Measurements from ENCODE around the gene DOCK1.

DOCK1 gene

DNA sequence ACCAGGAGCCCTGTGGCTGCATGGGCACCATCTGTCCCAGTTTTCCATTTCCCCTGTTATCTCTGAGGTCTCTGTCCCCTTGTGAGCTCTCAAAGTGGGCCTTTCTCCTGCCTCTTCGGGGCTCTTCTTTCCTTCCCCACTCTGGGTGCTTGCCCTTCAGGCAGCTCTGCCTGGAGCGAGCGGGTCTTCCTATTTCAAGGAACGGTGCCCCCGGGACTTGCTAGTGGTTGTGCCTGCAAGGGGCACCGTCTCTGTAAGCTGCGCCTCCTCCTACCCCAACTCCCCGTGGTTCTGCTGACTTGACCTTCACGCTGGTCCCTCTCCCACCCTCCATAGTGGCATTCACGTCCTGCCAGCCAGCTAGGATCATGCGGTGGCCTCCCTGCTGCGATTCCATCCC lies 110.1 kb downstream of the DOCK1 start:
- H3K9me3 ChIP-seq (replicated peaks; ENCODE audit: low read length), result no peaks in the 10 kb centered on the region
- H3K4me2 ChIP-seq (ENCODE audit: low read length), result no peak overlapping the region
- no peaks in the 10 kb centered on the region for H3K27me3 ChIP-seq (ENCODE audit: control insufficient read depth, insufficient read depth, low read length)
- no peak overlapping the region for H3K4me3 ChIP-seq (ENCODE audit: low read length)
- H3K4me1 ChIP-seq (ENCODE audit: control insufficient read depth, insufficient read depth, low read length), result peaks cover 14% of the 10 kb centered on the region
- H3K9ac ChIP-seq (ENCODE audit: low read depth, low read length), result no peak overlapping the region
- peaks cover 38% of the 10 kb centered on the region for H3K36me3 ChIP-seq (ENCODE audit: insufficient read depth, low read length)

DNA sequence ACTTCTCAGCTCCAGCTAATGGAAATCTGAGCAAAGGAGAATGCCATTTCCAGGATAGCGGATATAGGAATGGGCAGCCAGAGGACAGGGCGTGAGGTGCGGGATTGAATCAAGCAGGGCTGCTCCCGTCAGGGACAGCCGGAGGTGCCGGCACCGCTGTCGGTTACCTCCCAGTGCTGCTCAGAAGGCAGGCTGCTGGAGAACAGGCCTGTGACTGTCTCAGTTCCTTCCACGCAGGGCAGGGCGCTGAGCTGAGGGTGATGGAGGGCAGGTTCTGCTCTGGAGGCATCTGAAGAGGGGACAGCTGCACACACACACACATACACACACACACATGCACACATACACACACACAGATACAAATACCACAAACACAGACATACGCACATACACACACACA lies 111.1 kb downstream of the DOCK1 start:
- Histone ChIP-seq H3K27me3 (ENCODE audit: control insufficient read depth, insufficient read depth, low read length) (no peaks in the 10 kb centered on the region), H3K36me3 (ENCODE audit: insufficient read depth, low read length) (peaks cover 35% of the 10 kb centered on the region)

DNA sequence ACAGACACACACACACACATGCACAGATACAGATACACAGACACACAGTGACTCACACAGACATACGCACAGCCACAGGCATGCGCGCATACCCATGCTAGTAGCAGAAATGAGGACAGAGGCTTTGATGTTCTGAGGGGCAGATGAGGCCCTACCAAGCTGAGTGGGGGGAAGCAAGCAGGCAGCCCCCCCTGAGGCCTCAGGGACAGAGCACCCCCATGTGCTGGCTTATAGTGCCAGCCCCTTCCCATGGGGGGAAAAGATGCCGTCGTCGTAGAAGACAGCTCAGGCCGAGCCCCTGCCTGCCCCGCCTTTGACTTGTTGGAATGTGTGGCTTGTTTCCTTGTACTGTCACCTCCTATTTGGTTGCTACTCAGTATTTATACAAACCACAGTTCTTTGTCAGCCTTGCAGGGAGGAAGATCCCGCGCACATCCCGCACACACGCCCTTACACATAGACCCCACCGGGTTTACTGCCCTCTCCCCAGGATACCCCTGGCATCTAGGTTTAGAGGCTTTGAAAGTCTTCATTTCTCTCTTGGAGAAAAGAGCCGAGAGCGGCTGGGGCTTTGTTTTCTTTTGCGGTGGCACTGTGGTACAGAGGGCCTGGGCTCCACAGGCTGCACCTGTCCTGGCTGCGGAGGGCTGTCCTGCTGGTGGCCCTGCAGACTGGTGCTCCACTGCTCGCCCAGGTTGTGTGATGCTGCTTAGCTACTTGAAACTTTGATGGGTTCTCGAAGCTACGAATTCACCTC lies 112.5 kb downstream of the DOCK1 start:
- H3K9me3 ChIP-seq (replicated peaks; ENCODE audit: low read length), result no peaks in the 10 kb centered on the region
- H3K36me3 ChIP-seq (ENCODE audit: insufficient read depth, low read length), result peaks cover 24% of the 10 kb centered on the region
- H3K9ac ChIP-seq (ENCODE audit: low read depth, low read length), result no peak overlapping the region
- H3K4me3 ChIP-seq (ENCODE audit: low read length), result no peak overlapping the region
- H3K27me3 ChIP-seq (ENCODE audit: control insufficient read depth, insufficient read depth, low read length), result no peaks in the 10 kb centered on the region
- peaks cover 8% of the 10 kb centered on the region for H3K4me1 ChIP-seq (ENCODE audit: control insufficient read depth, insufficient read depth, low read length)
- no peak overlapping the region for H3K4me2 ChIP-seq (ENCODE audit: low read length)

More for the DNA sequence above, 111.1 kb downstream of the DOCK1 start:
- H3K4me1 ChIP-seq (ENCODE audit: control insufficient read depth, insufficient read depth, low read length), result peaks cover 14% of the 10 kb centered on the region
- H3K9me3 ChIP-seq (replicated peaks; ENCODE audit: low read length), result no peaks in the 10 kb centered on the region
- H3K4me3 ChIP-seq (ENCODE audit: low read length), result no peak overlapping the region
- H3K4me2 ChIP-seq (ENCODE audit: low read length), result no peak overlapping the region
- H3K9ac ChIP-seq (ENCODE audit: low read depth, low read length), result no peak overlapping the region

DNA sequence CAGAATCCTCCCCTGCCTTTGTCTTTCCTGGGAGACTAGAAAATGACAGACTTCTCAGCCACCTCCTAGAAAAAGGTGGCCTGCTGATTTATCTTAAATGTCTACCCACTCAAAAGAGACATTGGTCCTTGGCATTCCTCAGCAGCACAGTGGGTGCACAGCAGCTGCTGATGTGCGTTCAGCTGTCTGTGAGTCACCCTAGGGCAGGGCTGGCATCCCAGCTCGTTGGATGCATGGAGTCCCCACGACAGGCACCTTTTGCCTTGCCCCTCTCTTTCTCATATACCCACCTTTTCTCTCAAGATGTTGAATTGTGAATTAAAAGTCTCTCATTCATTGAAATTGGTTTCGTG lies 113.0 kb downstream of the DOCK1 start:
- Histone ChIP-seq H3K9me3 (replicated peaks; ENCODE audit: low read length) (no peaks in the 10 kb centered on the region), H3K9ac (ENCODE audit: low read depth, low read length) (no peak overlapping the region), H3K4me3 (ENCODE audit: low read length) (no peak overlapping the region), H3K36me3 (ENCODE audit: insufficient read depth, low read length) (peaks cover 24% of the 10 kb centered on the region), H3K4me2 (ENCODE audit: low read length) (no peak overlapping the region), H3K4me1 (ENCODE audit: control insufficient read depth, insufficient read depth, low read length) (peaks cover 7% of the 10 kb centered on the region), H3K27me3 (ENCODE audit: control insufficient read depth, insufficient read depth, low read length) (no peaks in the 10 kb centered on the region)

DNA sequence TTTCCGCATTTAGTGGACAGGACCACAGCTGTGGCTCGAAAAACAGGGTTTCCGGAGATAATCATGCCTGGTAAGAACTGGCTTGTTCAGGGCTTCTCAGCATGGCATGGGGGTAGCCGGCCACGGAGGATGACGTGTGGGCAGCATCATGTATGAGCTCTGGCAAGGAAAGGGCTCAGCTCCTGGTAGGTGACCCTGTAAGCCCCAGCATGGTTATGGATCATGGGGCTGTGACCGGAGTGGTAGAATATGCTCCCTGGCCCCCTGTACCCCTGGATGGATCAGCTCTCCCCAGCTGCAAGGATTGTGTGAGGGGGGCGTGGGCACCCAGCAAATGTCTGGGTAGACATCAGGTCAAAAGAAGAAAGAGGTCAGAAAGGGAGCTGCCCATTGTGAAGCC lies 113.5 kb downstream of the DOCK1 start:
- Histone ChIP-seq H3K4me3 (ENCODE audit: low read length) (no peak overlapping the region), H3K36me3 (ENCODE audit: insufficient read depth, low read length) (peaks cover 27% of the 10 kb centered on the region), H3K9ac (ENCODE audit: low read depth, low read length) (no peak overlapping the region), H3K4me1 (ENCODE audit: control insufficient read depth, insufficient read depth, low read length) (peaks cover 7% of the 10 kb centered on the region), H3K27me3 (ENCODE audit: control insufficient read depth, insufficient read depth, low read length) (no peaks in the 10 kb centered on the region), H3K9me3 (replicated peaks; ENCODE audit: low read length) (no peaks in the 10 kb centered on the region), H3K4me2 (ENCODE audit: low read length) (no peak overlapping the region)

DNA sequence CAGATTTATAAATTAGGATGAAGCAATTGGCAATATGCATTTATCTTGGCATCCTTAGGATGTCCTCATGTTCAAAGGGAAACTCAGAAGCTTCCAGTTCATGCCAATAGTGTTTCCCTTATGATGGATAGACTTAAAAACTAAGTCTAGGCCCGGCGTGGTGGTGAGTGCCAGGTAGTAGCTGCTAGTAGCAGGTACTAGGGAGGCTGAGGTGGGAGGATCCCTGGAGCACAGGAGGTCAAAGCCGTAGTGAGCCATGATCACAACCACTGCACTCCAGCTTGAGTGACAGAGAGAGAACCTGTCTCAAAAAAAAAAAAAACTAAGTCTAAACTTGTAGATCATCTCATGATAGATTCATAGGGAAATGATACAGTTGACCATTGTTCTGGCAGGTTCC lies 115.0 kb downstream of the DOCK1 start:
- H3K9me3 ChIP-seq (replicated peaks; ENCODE audit: low read length), result no peaks in the 10 kb centered on the region
- no peak overlapping the region for H3K9ac ChIP-seq (ENCODE audit: low read depth, low read length)
- H3K4me2 ChIP-seq (ENCODE audit: low read length), result no peak overlapping the region
- H3K36me3 ChIP-seq (ENCODE audit: insufficient read depth, low read length), result peaks cover 36% of the 10 kb centered on the region
- no peaks in the 10 kb centered on the region for H3K27me3 ChIP-seq (ENCODE audit: control insufficient read depth, insufficient read depth, low read length)
- H3K4me3 ChIP-seq (ENCODE audit: low read length), result no peak overlapping the region
- H3K4me1 ChIP-seq (ENCODE audit: control insufficient read depth, insufficient read depth, low read length), result peaks cover 7% of the 10 kb centered on the region

DNA sequence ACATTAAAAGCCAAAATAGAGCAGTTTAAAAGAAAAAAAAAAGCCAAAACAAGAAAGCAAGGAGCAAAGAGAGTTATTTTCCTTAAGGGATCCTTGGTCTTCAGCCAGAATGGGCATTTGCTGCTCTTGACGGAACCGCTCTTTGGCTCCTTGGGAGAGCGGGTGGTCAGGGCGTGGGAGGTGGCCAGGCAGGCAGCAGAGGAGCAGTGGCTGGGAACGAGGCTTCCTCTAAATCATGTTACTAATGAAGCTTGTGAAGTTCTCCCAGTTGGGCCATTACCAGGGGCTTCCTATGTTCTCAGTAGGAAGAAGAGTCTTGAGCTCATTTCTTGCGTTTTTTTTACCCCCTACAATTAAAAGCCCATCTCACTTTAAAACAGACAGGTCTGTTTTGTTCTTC lies 116.6 kb downstream of the DOCK1 start:
- H3K4me2 ChIP-seq (ENCODE audit: low read length), result no peak overlapping the region
- no peak overlapping the region for H3K9ac ChIP-seq (ENCODE audit: low read depth, low read length)
- peaks cover 7% of the 10 kb centered on the region for H3K4me1 ChIP-seq (ENCODE audit: control insufficient read depth, insufficient read depth, low read length)
- H3K27me3 ChIP-seq (ENCODE audit: control insufficient read depth, insufficient read depth, low read length), result no peaks in the 10 kb centered on the region
- no peak overlapping the region for H3K4me3 ChIP-seq (ENCODE audit: low read length)
- peaks cover 43% of the 10 kb centered on the region for H3K36me3 ChIP-seq (ENCODE audit: insufficient read depth, low read length)
- no peaks in the 10 kb centered on the region for H3K9me3 ChIP-seq (replicated peaks; ENCODE audit: low read length)

DNA sequence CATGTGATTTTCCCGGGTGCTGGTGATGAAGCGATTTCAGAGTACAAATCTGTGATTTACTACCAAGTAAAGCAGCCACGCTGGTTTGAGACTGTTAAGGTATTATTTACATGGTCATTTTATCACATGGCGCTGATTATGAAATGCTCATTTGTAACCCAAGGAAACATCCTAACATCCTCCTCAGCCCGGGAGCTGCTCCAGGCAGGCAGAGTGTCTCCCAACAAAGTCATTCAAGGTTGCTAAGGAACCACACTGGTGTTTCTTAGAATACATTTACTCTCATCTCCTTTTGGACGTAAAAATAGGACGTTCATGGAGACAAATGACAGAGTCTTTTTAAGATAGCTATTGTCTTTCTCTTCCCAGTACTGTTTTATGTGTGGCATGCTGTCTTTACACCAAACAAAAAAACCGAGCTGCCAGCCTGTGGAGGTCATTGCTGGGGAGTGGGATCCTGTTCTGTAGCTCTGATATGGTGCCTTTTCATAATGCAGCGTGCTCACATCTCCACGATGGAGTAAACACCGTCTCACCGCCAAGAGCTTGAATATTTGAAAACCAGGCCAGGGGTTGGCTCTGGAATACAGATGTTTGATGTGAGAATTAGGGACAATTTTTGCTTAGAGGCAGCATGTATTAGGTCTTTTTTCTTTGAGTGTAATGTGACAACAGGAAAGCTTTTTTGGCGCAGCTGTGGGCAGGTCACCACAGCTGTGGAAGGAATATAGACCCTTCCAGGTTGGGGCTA lies 119.6 kb downstream of the DOCK1 start:
- Histone ChIP-seq H3K9ac (ENCODE audit: low read depth, low read length) (no peak overlapping the region), H3K27me3 (ENCODE audit: control insufficient read depth, insufficient read depth, low read length) (no peaks in the 10 kb centered on the region), H3K4me2 (ENCODE audit: low read length) (no peak overlapping the region), H3K36me3 (ENCODE audit: insufficient read depth, low read length) (peaks cover 49% of the 10 kb centered on the region), H3K9me3 (replicated peaks; ENCODE audit: low read length) (no peaks in the 10 kb centered on the region), H3K4me1 (ENCODE audit: control insufficient read depth, insufficient read depth, low read length) (no peaks in the 10 kb centered on the region), H3K4me3 (ENCODE audit: low read length) (no peak overlapping the region)

DNA sequence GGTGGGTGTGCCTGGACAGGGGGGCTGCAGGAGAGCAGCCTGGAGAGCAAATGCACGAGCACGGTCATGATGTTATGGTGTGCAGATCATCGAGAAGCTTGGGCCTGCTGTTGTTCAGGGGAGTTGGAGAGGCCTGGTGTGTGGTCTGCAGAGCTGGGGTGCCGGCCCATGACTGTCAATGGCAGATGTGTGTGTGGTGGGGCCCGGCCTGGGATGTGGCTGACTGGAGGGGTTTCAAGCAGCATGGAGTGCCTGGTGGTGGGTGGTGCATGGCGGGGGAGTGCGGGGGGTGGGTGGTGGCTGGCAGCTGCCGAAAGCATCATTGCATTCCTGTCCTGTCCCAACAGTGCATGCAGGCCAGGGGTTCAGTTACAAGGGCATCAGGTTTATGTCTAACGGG lies 122.6 kb downstream of the DOCK1 start:
- no peak overlapping the region for H3K4me2 ChIP-seq (ENCODE audit: low read length)
- H3K9ac ChIP-seq (ENCODE audit: low read depth, low read length), result no peak overlapping the region
- H3K36me3 ChIP-seq (ENCODE audit: insufficient read depth, low read length), result peaks cover 67% of the 10 kb centered on the region
- H3K4me3 ChIP-seq (ENCODE audit: low read length), result no peak overlapping the region
- H3K27me3 ChIP-seq (ENCODE audit: control insufficient read depth, insufficient read depth, low read length), result no peaks in the 10 kb centered on the region
- H3K4me1 ChIP-seq (ENCODE audit: control insufficient read depth, insufficient read depth, low read length), result no peaks in the 10 kb centered on the region
- no peaks in the 10 kb centered on the region for H3K9me3 ChIP-seq (replicated peaks; ENCODE audit: low read length)

DNA sequence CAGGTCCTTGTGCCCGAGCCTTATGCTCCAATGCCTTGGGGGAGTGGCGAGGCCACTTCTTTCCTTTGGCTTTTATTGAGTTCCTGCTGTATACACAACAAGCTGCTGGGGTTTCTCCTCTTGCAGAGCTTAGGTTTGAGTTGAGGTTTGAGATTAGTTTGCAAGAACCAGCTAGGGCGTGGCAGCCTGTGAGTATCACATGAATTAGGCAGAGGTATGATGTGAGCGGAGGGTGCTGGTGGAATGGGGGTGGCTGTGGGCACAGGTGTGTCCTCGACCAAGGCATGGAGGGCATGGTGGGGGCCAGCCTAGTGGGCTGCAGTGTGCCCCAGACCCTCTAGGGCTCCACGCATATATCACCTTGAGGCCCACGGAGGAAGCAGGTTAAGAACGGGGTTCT lies 123.3 kb downstream of the DOCK1 start:
- no peak overlapping the region for H3K4me2 ChIP-seq (ENCODE audit: low read length)
- no peak overlapping the region for H3K9ac ChIP-seq (ENCODE audit: low read depth, low read length)
- no peaks in the 10 kb centered on the region for H3K4me1 ChIP-seq (ENCODE audit: control insufficient read depth, insufficient read depth, low read length)
- H3K36me3 ChIP-seq (ENCODE audit: insufficient read depth, low read length), result peaks cover 66% of the 10 kb centered on the region
- H3K4me3 ChIP-seq (ENCODE audit: low read length), result no peak overlapping the region
- H3K9me3 ChIP-seq (replicated peaks; ENCODE audit: low read length), result no peaks in the 10 kb centered on the region
- no peaks in the 10 kb centered on the region for H3K27me3 ChIP-seq (ENCODE audit: control insufficient read depth, insufficient read depth, low read length)

DNA sequence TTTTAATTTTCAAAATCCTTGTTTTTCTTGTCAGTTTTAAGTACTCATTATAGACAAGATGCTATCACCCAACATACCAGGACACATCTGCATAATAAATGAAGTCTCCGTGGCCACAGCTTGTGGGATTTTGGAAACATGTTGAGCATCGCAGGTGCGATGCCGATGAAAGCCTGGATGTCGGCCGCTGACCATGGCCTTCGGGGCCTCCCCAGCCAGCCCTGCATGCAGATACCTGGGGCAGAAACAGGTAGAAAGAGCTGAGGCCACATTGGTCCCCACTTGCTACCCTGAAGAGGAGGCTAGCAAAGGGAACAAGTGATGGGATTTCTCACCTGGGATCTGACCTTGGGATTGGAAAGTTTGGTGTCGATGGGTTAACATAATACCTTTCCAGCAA lies 123.8 kb downstream of the DOCK1 start:
- H3K9ac ChIP-seq (ENCODE audit: low read depth, low read length), result no peak overlapping the region
- H3K36me3 ChIP-seq (ENCODE audit: insufficient read depth, low read length), result peaks cover 67% of the 10 kb centered on the region
- H3K9me3 ChIP-seq (replicated peaks; ENCODE audit: low read length), result no peaks in the 10 kb centered on the region
- no peaks in the 10 kb centered on the region for H3K27me3 ChIP-seq (ENCODE audit: control insufficient read depth, insufficient read depth, low read length)
- H3K4me2 ChIP-seq (ENCODE audit: low read length), result no peak overlapping the region
- H3K4me1 ChIP-seq (ENCODE audit: control insufficient read depth, insufficient read depth, low read length), result no peaks in the 10 kb centered on the region
- no peak overlapping the region for H3K4me3 ChIP-seq (ENCODE audit: low read length)

All from skeletal muscle satellite cell (primary cell).